ENCODE results near the gene RASSF5. TPM values are rescaled to one million over a fixed set of nuclear protein-coding genes. Genes with fewer than 3 reads are reported as not detected.

Gene RASSF5
- polyA plus RNA-seq, 1 donor from 2014 or later: 4.0 TPM

- Histone ChIP-seq H3K79me2 (replicated peaks; ENCODE audit: insufficient read depth, low read length) (no peaks in the 10 kb centered on the region), H3K4me3 (ENCODE audit: low read length) (no peak overlapping the region)
Observed at GRCh38 chr1:206472454-206472853, 34.9 kb upstream of the RASSF5 start.

GRCh38 chr1:206472886-206473285 is 34.4 kb upstream of the RASSF5 start:
- Histone ChIP-seq H3K4me2 (ENCODE audit: low read length) (no peak overlapping the region), H3K36me3 (ENCODE audit: insufficient read depth, low read length) (no peaks in the 10 kb centered on the region), H3K27ac (ENCODE audit: low read length) (no peak overlapping the region), H2AFZ (ENCODE audit: low read depth, low read length) (no peak overlapping the region), H3K79me2 (replicated peaks; ENCODE audit: insufficient read depth, low read length) (no peaks in the 10 kb centered on the region), H3F3A (ENCODE audit: insufficient read depth, low read length, poor library complexity, severe bottlenecking) (no peaks in the 10 kb centered on the region), H3K4me3 (ENCODE audit: low read length) (no peak overlapping the region), H3K9ac (ENCODE audit: low read length) (no peak overlapping the region), H3K9me3 (ENCODE audit: low read length) (no peaks in the 10 kb centered on the region), H3K27me3 (ENCODE audit: insufficient read depth, low read depth, low read length) (no peaks in the 10 kb centered on the region), H3K9me2 (ENCODE audit: insufficient read depth, low read length) (no peaks in the 10 kb centered on the region), H4K20me1 (ENCODE audit: insufficient read depth) (no peaks in the 10 kb centered on the region)
- no peak for TF ChIP-seq EP300 (conservative IDR thresholded peaks at IDR 0.05; ENCODE audit: poor library complexity, severe bottlenecking)
- TF ChIP-seq TAF1 (IDR thresholded peaks at IDR 0.05; ENCODE audit: low read depth): no peak
- no peak for TF ChIP-seq CTCF (IDR thresholded peaks at IDR 0.05; ENCODE audit: poor library complexity, severe bottlenecking)
- TF ChIP-seq POLR2AphosphoS5 (IDR thresholded peaks at IDR 0.05): no peak
- TF ChIP-seq MXI1 (conservative IDR thresholded peaks at IDR 0.05; ENCODE audit: poor library complexity, severe bottlenecking): no peak
- no peak for TF ChIP-seq RAD21 (conservative IDR thresholded peaks at IDR 0.05)
- TF ChIP-seq REST (IDR thresholded peaks at IDR 0.05; ENCODE audit: borderline replicate concordance): no peak
- no peak for TF ChIP-seq EZH2 (IDR thresholded peaks at IDR 0.05; ENCODE audit: borderline replicate concordance, insufficient read depth, low read length, poor library complexity, severe bottlenecking)
- TF ChIP-seq SMC3 (conservative IDR thresholded peaks at IDR 0.05; ENCODE audit: poor library complexity): no peak

More at GRCh38 chr1:206472454-206472853, 34.9 kb upstream of the RASSF5 start:
- Histone ChIP-seq H2AFZ (ENCODE audit: low read depth, low read length) (no peak overlapping the region), H3F3A (ENCODE audit: insufficient read depth, low read length, poor library complexity, severe bottlenecking) (no peaks in the 10 kb centered on the region), H4K20me1 (ENCODE audit: insufficient read depth) (no peaks in the 10 kb centered on the region), H3K27ac (ENCODE audit: low read length) (no peak overlapping the region), H3K36me3 (ENCODE audit: insufficient read depth, low read length) (no peaks in the 10 kb centered on the region), H3K9me2 (ENCODE audit: insufficient read depth, low read length) (no peaks in the 10 kb centered on the region), H3K9ac (ENCODE audit: low read length) (no peak overlapping the region), H3K4me2 (ENCODE audit: low read length) (no peak overlapping the region), H3K27me3 (ENCODE audit: insufficient read depth, low read depth, low read length) (no peaks in the 10 kb centered on the region), H3K9me3 (ENCODE audit: low read length) (no peaks in the 10 kb centered on the region)
- TF ChIP-seq TAF1 (IDR thresholded peaks at IDR 0.05; ENCODE audit: low read depth): no peak

- TF ChIP-seq TAF1 (IDR thresholded peaks at IDR 0.05; ENCODE audit: low read depth) (no peak), RAD21 (conservative IDR thresholded peaks at IDR 0.05) (no peak), CTCF (IDR thresholded peaks at IDR 0.05; ENCODE audit: poor library complexity, severe bottlenecking) (no peak), EP300 (conservative IDR thresholded peaks at IDR 0.05; ENCODE audit: poor library complexity, severe bottlenecking) (no peak), SMC3 (conservative IDR thresholded peaks at IDR 0.05; ENCODE audit: poor library complexity) (no peak)
- Histone ChIP-seq H3F3A (ENCODE audit: insufficient read depth, low read length, poor library complexity, severe bottlenecking) (no peaks in the 10 kb centered on the region), H3K27ac (ENCODE audit: low read length) (no peak overlapping the region), H3K9me2 (ENCODE audit: insufficient read depth, low read length) (no peaks in the 10 kb centered on the region), H3K36me3 (ENCODE audit: insufficient read depth, low read length) (no peaks in the 10 kb centered on the region), H3K4me2 (ENCODE audit: low read length) (no peak overlapping the region), H4K20me1 (ENCODE audit: insufficient read depth) (no peaks in the 10 kb centered on the region), H3K79me2 (replicated peaks; ENCODE audit: insufficient read depth, low read length) (no peaks in the 10 kb centered on the region), H3K9me3 (ENCODE audit: low read length) (no peaks in the 10 kb centered on the region), H3K4me3 (ENCODE audit: low read length) (no peak overlapping the region), H3K9ac (ENCODE audit: low read length) (no peak overlapping the region), H3K27me3 (ENCODE audit: insufficient read depth, low read depth, low read length) (no peaks in the 10 kb centered on the region), H2AFZ (ENCODE audit: low read depth, low read length) (no peak overlapping the region)
Observed at GRCh38 chr1:206476058-206476457, 31.3 kb upstream of the RASSF5 start.

Measured in neural cell (in vitro differentiated cells).